Lower leg skin (tissue), 3 donors: Measurements from ENCODE around the gene DOCK3.
"Not testable (repeated sequence)": the region's sequence is repeated elsewhere in the genome, so short reads cannot be mapped to it uniquely, and the experiment has no call there.

ENCODE experiments used
- POLR2A ChIP-seq, 2 donors: fragments of 450-650 bp; IDR thresholded peaks; one replicate each; pipeline ENCODE4 v1.6.1; 2016 to 2017; ENCODE audit warnings: antibody characterized with exemption in 2 of 2, mild to moderate bottlenecking in 1 of 2, moderate library complexity in 1 of 2
- TF ChIP-seq, protein P1 (sequence below), 3 donors: fragments of 450-650 bp; IDR thresholded peaks; one replicate each; pipeline ENCODE4 v1.5.1; 2016; ENCODE audit warnings: antibody characterized with exemption in 3 of 3, mild to moderate bottlenecking in 3 of 3, moderate library complexity in 2 of 3

DNA sequence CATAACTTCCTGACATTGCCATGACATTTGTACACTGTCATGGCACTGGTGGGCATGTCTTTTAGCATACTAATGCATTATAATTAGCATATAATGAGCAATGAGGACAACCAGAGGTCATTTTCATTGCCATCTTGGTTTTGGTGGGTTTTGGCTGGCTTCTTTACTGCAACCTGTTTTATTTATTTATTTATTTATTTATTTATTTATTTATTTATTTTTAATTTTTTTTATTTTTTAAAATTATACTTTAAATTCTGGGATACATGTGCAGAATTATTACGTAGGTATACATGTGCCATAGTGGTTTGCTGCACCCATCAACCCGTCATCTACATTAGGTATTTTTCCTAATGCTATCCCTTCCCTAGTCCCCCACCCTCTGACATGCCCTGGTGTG, 156.3 kb downstream of the DOCK3 start:
- TF ChIP-seq, protein P1, sequence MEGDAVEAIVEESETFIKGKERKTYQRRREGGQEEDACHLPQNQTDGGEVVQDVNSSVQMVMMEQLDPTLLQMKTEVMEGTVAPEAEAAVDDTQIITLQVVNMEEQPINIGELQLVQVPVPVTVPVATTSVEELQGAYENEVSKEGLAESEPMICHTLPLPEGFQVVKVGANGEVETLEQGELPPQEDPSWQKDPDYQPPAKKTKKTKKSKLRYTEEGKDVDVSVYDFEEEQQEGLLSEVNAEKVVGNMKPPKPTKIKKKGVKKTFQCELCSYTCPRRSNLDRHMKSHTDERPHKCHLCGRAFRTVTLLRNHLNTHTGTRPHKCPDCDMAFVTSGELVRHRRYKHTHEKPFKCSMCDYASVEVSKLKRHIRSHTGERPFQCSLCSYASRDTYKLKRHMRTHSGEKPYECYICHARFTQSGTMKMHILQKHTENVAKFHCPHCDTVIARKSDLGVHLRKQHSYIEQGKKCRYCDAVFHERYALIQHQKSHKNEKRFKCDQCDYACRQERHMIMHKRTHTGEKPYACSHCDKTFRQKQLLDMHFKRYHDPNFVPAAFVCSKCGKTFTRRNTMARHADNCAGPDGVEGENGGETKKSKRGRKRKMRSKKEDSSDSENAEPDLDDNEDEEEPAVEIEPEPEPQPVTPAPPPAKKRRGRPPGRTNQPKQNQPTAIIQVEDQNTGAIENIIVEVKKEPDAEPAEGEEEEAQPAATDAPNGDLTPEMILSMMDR (IDR thresholded peaks at IDR 0.05): not testable (repeated sequence)
- TF ChIP-seq POLR2A (IDR thresholded peaks at IDR 0.05): not testable (repeated sequence)
